Endodermal cell (in vitro differentiated cells): Measurements from ENCODE around the gene LHFPL3. TPM values are rescaled to one million over a fixed set of nuclear protein-coding genes. Genes with fewer than 3 reads are reported as not detected.

Experiments used
- DNase-seq: peaks from one replicate; pipeline ENCODE4 v3.0.0-alpha.2; 2017
- H3K27ac ChIP-seq: 2 replicates; pipeline ENCODE4 v1.5.1; 2013; ENCODE audit warnings: mild to moderate bottlenecking, low read depth, low read length, moderate library complexity
- H3K27me3 ChIP-seq: 2 replicates; pipeline ENCODE4 v1.6.1; 2013; ENCODE audit warnings: mild to moderate bottlenecking, low read length, moderate library complexity; ENCODE audit not compliant: insufficient read depth, control insufficient read depth, poor library complexity, severe bottlenecking
- H3K36me3 ChIP-seq: 2 replicates; pipeline ENCODE4 v1.7.0; 2013; ENCODE audit warnings: mild to moderate bottlenecking, low read length, moderate library complexity; ENCODE audit not compliant: control insufficient read depth, insufficient read depth
- H3K4me1 ChIP-seq: one replicate; pipeline ENCODE4 v1.7.0; 2013; ENCODE audit warnings: low read length; ENCODE audit not compliant: control insufficient read depth, insufficient read depth
- H3K4me3 ChIP-seq: 2 replicates; pipeline ENCODE4 v1.5.1; 2013; ENCODE audit warnings: mild to moderate bottlenecking, low read length, moderate library complexity
- H3K9ac ChIP-seq: 2 replicates; pipeline ENCODE4 v1.6.1; 2013; ENCODE audit warnings: mild to moderate bottlenecking, low read length, moderate library complexity; ENCODE audit not compliant: poor library complexity, severe bottlenecking; ENCODE audit errors: extremely low read depth
- H3K9me3 ChIP-seq: 2 replicates; pipeline ENCODE4 v1.6.1; 2013; ENCODE audit warnings: mild to moderate bottlenecking, low read length, moderate library complexity; ENCODE audit not compliant: control insufficient read depth
- H3K27ac Mint-ChIP-seq: 2 replicates; pipeline ENCODE4 v1.8.0; 2020; ENCODE audit warnings: mixed read lengths
- H3K27me3 Mint-ChIP-seq: 2 replicates; pipeline ENCODE4 v1.8.0; 2021; ENCODE audit warnings: mild to moderate bottlenecking, mixed read lengths; ENCODE audit not compliant: insufficient read depth
- H3K36me3 Mint-ChIP-seq: 2 replicates; pipeline ENCODE4 v1.8.0; 2020; ENCODE audit warnings: low read depth, mixed read lengths
- H3K4me1 Mint-ChIP-seq: 2 replicates; pipeline ENCODE4 v1.8.0; 2020; ENCODE audit warnings: mixed read lengths
- H3K4me3 Mint-ChIP-seq: 2 replicates; pipeline ENCODE4 v1.8.0; 2020; ENCODE audit warnings: mild to moderate bottlenecking, moderate library complexity, mixed read lengths
- H3K9me3 Mint-ChIP-seq: 2 replicates; pipeline ENCODE4 v1.8.0; 2020; ENCODE audit warnings: mild to moderate bottlenecking, mixed read lengths
- WGBS, 2 experiments: methylation state at CpG; one replicate each; pipeline versions ENCODE4 v1.1.5 to v1.1.7; 2013; ENCODE audit warnings: missing lambda C conversion rate in 2 of 2, mixed read lengths in 1 of 2; ENCODE audit not compliant: insufficient coverage in 1 of 2, insufficient read length in 1 of 2; 5-methylcytosine and 5-hydroxymethylcytosine counted together
- total RNA-seq, 2 donors: library from RNA; stranded (reverse); fragmentation: NEBNext Ultra II Directional in 1 of 2; extraction: Animal tissue kit (Norgen Biotek cat#: 25700) in 1 of 2; gene quantifications; 2 replicates in 1 of 2; 3 replicates in 1 of 2; pipeline ENCODE4 v1.2.1, GENCODE V29; 2021
- TF ChIP-seq, protein P1 (sequence below): fragments of 200-600 bp; sonication (generic); conservative IDR thresholded peaks from 2 replicates; pipeline ENCODE4 v1.5.0; 2021; ENCODE audit warnings: antibody characterized with exemption, mild to moderate bottlenecking

Gene LHFPL3
- total RNA-seq, 2 donors from 2014 or later: not detected

DNA sequence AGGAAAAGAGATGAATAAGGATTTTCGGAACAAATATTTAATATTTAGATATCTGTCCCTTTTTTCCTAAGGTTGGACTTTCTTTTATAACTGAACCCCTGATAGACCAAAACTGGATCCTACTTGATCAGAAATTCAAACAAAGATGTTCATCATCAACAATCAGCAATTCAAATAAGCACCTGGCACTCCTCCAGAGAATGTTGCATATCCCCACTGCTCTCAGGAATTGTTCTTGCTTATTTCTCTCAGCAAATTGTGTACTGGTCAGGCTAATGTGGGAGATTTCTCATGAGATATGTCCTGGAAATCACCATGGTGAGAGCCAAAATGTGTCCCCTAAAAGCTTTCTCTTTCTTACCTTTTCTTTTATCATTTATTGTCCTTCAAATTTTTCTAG is 40.3 kb upstream of the LHFPL3 start:
- Histone ChIP-seq H3K4me1 (no peaks in the 10 kb centered on the region), H3K36me3 (no peaks in the 10 kb centered on the region)
- H3K4me3 Mint-ChIP-seq: no peak overlapping the region

DNA sequence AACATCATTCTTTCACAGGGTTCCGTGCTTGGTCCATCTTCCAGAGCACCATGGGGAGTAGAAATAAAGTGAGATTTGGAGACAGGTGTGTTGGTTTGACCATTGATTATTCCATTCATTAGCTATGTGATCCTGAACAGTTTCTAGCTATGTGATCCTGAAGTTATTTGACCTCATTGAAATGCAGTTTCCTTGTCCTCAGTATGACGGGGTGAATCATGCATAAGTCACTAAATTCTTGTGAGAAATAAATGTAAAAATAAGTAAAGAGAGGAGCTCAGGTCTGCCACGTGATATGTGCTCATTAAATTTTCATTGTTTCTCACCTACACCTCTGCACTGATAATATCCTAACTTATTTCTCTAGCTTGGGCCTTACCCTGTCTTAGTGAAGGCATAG is 34.1 kb upstream of the LHFPL3 start:
- TF ChIP-seq, protein P1, sequence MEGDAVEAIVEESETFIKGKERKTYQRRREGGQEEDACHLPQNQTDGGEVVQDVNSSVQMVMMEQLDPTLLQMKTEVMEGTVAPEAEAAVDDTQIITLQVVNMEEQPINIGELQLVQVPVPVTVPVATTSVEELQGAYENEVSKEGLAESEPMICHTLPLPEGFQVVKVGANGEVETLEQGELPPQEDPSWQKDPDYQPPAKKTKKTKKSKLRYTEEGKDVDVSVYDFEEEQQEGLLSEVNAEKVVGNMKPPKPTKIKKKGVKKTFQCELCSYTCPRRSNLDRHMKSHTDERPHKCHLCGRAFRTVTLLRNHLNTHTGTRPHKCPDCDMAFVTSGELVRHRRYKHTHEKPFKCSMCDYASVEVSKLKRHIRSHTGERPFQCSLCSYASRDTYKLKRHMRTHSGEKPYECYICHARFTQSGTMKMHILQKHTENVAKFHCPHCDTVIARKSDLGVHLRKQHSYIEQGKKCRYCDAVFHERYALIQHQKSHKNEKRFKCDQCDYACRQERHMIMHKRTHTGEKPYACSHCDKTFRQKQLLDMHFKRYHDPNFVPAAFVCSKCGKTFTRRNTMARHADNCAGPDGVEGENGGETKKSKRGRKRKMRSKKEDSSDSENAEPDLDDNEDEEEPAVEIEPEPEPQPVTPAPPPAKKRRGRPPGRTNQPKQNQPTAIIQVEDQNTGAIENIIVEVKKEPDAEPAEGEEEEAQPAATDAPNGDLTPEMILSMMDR: no peak
- H3K27ac ChIP-seq: no peak overlapping the region
- no peak overlapping the region for H3K9ac ChIP-seq
- H3K4me1 ChIP-seq: no peaks in the 10 kb centered on the region
- WGBS, 2 experiments: 76 to 80% methylated on average over 1 to 3 of the region's 3 CpGs
- peaks cover 18% of the 10 kb centered on the region for H3K27me3 Mint-ChIP-seq
- peaks cover 4% of the 10 kb centered on the region for H3K4me1 Mint-ChIP-seq
- no peak overlapping the region for H3K27ac Mint-ChIP-seq
- H3K9me3 ChIP-seq: no peaks in the 10 kb centered on the region
- H3K4me3 ChIP-seq: no peak overlapping the region
- no peaks in the 10 kb centered on the region for H3K36me3 Mint-ChIP-seq
- DNase-seq: no peak
- H3K9me3 Mint-ChIP-seq: peaks cover 4% of the 10 kb centered on the region
- H3K4me3 Mint-ChIP-seq: no peak overlapping the region
- no peaks in the 10 kb centered on the region for H3K36me3 ChIP-seq
- no peaks in the 10 kb centered on the region for H3K27me3 ChIP-seq

More for the DNA sequence above, 40.3 kb upstream of the LHFPL3 start:
- TF ChIP-seq, protein P1: no peak
- Mint-ChIP-seq H3K27ac (no peak overlapping the region), H3K36me3 (no peaks in the 10 kb centered on the region), H3K4me1 (no peaks in the 10 kb centered on the region), H3K27me3 (peaks cover 14% of the 10 kb centered on the region), H3K9me3 (peaks cover 3% of the 10 kb centered on the region)
- H3K9me3 ChIP-seq: no peaks in the 10 kb centered on the region
- H3K27me3 ChIP-seq: no peaks in the 10 kb centered on the region
- H3K27ac ChIP-seq: no peak overlapping the region
- H3K9ac ChIP-seq: no peak overlapping the region
- WGBS, 2 experiments: 100% methylated on average over 1 of the region's 1 CpG; no CpG with 5 or more reads in 1 of the 2 experiments
- H3K4me3 ChIP-seq: no peak overlapping the region
- no peak for DNase-seq

DNA sequence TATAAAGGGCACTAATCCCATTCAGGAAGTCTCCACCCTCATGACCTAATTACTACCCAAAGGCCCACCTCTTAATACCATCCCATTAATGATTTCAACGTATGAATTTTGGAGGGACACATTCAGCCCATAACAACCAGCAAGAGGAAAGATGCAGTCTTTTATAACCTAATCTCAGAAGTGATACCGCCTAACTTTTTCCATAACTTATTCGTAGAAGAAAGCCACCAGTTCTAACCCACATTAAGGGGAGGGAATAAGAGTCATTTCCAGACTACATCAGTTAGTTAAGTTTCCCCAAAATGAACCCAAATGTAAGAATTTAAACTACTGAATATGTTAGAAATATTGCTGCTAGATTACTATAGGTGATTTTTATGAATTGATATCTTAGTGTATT is 32.1 kb upstream of the LHFPL3 start:
- Mint-ChIP-seq H3K27me3 (peaks cover 17% of the 10 kb centered on the region), H3K9me3 (peaks cover 4% of the 10 kb centered on the region), H3K36me3 (no peaks in the 10 kb centered on the region), H3K4me1 (peaks cover 11% of the 10 kb centered on the region), H3K27ac (no peak overlapping the region), H3K4me3 (no peak overlapping the region)
- no peak for DNase-seq
- H3K9ac ChIP-seq: no peak overlapping the region
- 89 to 90% methylated on average over 2 to 3 of the region's 3 CpGs for WGBS, 2 experiments
- H3K36me3 ChIP-seq: no peaks in the 10 kb centered on the region
- no peaks in the 10 kb centered on the region for H3K9me3 ChIP-seq
- no peaks in the 10 kb centered on the region for H3K27me3 ChIP-seq
- TF ChIP-seq, protein P1: no peak
- H3K27ac ChIP-seq: no peak overlapping the region
- no peak overlapping the region for H3K4me3 ChIP-seq
- no peaks in the 10 kb centered on the region for H3K4me1 ChIP-seq
